Measurements from ENCODE around the gene PPIB.
"Not testable (repeated sequence)": the region's sequence is repeated elsewhere in the genome, so short reads cannot be mapped to it uniquely, and the experiment has no call there.

The PPIB gene

DNA sequence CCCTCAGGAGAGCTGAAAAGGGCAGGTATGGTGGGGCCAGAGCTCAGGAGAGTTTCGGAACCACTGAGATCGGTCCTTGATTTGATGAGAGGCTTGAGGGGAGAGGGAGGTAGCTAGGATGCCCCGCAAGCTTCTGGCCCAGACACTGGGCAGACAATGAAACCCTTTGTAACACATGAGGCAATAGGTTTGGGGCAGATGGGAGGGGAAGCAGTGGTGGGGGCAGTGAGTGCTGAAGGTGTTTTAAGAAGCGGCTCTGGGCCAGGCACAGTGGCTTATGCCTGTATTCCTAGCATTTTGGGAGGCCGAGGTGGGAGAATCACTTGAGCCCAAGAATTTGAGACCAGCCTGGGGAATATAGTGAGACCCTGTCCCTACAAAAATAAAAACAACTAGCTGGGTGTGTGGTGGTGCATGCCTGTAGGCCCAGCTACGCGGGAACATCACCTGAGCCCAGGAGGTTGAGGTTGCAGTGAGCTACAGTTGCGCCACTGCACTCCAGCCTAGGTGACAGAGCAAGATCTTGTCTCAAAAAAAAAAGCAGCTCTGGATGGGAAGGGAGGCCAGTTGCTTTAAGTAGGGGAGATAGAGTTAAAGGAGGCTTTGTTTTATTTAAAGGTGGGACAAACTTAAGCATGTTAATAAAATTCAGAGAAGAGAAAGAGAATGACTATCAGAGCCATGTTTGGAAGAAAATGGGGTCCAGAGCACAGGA lies 20.9 kb downstream of the PPIB start:
- no peak for DNase-seq (ENCODE audit: extremely low read depth in 1 of 2, low read depth in 1 of 2)

- DNase-seq (ENCODE audit: extremely low read depth in 1 of 2, low read depth in 1 of 2), result no peak
These were observed 24.4 kb downstream of the PPIB start for GRCh38 chr15:64138331-64138941.

DNA sequence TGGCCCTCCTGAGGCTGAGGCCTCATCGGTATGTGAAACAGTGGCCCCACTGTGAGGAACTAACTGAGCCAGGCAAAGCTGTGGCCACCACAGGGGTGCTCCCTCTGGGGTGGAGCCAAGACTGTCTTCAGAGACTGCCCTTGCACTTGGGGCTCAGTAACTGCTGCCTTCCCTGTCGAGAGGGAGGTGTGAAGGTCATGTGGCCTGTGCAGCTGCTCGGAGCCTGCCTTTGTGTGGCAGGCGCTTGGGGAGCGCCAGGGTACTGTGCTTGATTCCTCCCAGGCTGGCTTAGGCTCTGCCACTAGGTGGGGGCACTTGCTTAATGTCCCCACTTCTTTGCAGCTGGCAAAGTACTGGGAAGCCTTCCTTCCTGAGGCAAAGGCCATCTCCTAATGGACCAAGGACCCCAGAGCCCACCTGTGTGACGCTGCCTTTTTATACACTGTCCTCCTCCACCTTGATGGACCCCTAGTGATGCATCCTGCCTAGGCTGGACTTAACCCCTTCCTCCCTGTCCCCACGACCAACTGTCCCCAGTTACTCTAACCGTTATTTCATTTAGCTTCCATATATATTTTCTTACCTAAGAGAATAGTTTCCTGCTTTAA lies 25.5 kb downstream of the PPIB start:
- DNase-seq (ENCODE audit: extremely low read depth in 1 of 2, low read depth in 1 of 2), result no peak

- DNase-seq (ENCODE audit: extremely low read depth in 1 of 2, low read depth in 1 of 2), result no peak
These were observed 26.5 kb downstream of the PPIB start for GRCh38 chr15:64136347-64136746.

DNA sequence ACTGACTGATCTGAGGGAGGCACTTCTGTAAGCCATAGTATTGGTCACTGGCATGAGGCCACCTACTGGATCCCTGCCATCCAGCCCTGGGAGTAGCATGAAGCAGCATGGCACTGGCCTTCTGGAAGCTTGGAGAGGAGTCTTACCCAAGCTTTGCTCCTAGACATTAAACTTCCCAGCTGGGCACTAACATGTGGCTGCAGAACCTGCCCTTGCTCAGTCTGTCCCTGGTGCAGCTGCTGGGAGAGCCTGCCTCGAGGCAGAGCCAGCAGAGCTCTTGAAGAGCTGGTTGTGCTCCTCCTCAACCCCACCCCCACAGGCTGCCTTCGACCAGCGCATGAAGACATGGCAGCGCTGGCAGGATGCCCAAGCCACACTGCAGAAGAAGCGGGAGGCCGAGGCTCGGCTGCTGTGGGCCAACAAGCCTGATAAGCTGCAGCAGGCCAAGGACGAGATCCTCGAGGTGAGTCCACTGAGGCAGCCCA lies 28.4 kb downstream of the PPIB start:
- DNase-seq (ENCODE audit: extremely low read depth in 1 of 2, low read depth in 1 of 2), result no peak

GRCh38 chr15:64133623-64134344 lies 29.0 kb downstream of the PPIB start:
- no peak for DNase-seq (ENCODE audit: extremely low read depth in 1 of 2, low read depth in 1 of 2)

DNA sequence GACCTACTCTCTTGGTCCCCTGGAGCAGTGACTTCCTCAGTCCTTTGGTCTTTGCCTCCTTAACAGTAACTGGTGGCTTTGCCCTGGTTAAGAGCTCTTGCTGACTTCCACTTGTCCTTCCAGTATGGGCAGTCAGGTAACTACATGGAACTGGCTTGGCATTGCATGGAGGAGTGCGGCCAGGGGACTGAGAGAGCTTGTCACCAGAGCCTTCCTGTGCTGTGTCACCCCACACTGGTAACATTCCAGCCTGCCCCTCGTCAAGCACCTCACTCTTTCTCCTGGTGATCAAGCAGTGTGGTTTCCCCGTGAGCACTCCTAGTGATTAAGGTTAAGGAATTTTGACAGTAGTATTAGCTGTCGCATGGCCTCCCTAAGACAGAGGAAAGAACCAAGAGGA lies 30.6 kb downstream of the PPIB start:
- DNase-seq (ENCODE audit: extremely low read depth in 1 of 2, low read depth in 1 of 2), result no peak

- DNase-seq (ENCODE audit: extremely low read depth in 1 of 2, low read depth in 1 of 2), result no peak
These were observed 31.3 kb downstream of the PPIB start for GRCh38 chr15:64131547-64131946.

DNA sequence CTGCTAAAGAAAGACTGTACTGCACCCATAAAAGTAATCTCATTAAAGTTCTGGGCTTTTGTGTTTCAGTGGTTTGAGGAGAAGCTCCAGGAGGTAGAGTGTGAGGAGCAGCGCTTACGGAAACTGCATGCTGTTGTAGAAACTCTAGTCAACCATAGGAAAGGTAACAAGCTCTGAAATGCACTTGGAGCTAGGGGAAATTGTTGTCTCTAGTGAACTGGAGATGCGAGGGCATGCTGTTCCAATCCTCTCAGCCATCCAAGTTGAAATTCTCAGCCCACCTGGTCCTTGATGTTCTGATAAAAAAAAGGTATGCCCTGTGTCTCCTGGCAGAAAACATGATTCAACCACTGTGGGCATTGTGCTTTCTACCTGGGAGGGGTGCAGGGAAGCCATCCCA lies 32.7 kb downstream of the PPIB start:
- DNase-seq (ENCODE audit: extremely low read depth in 1 of 2, low read depth in 1 of 2), result no peak

DNA sequence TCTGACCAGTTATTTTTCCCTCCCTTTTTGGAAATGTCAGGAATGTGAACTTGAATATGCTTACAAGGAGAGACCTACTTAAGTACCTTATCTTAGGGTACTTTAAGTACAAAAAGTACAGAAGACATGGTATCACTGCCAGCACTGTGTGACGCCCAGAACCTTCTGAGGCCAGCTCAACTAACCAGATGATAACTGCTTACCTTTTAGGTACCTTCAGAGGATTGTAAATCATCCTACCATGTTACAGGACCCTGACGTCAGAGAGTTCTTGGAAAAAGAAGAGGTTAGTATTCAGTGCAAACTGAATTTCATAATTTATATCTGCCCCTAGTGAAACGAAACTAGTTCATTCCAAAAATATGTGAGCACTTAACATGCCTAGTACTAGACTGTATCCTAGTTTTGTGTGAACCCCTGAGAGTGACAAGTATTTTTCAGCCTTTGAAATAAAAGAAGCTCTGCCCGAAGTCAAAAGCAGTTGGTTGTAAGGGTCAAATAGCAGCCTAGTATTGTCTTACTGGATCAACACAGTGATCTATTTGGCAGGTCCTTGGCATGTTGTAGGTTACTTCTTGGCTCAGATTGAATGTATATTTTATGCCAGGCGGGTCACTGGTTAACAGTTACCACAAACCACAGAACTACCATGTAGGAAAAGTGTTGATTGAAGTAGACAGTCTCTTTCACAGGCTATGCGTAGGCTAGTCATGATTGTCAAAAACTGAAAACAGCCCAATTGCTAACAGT lies 35.1 kb downstream of the PPIB start:
- no peak for DNase-seq (ENCODE audit: extremely low read depth in 1 of 2, low read depth in 1 of 2)

DNA sequence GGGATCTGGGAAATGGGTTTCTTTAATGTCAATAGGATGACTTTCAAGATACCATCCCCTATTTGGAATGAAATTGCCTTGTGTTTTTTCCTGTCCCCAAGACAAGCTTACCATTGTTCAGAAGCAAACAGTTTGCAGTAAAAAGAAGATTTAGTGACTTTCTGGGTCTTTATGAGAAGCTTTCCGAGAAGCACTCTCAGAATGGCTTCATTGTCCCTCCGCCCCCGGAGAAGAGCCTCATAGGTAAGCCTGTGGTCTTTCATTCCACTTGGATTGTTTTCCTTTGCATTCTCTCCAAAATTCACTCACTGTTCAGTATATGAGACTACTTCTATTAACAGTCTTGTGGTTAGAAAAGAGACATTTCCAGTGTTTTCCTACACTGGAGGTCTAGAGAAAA lies 36.8 kb downstream of the PPIB start:
- DNase-seq (ENCODE audit: extremely low read depth in 1 of 2, low read depth in 1 of 2), result no peak

- no peak for DNase-seq (ENCODE audit: extremely low read depth in 1 of 2, low read depth in 1 of 2)
These were observed 39.9 kb downstream of the PPIB start for GRCh38 chr15:64122936-64123351.

GRCh38 chr15:64122444-64122843 lies 40.4 kb downstream of the PPIB start:
- DNase-seq (ENCODE audit: extremely low read depth in 1 of 2, low read depth in 1 of 2), result no peak

DNA sequence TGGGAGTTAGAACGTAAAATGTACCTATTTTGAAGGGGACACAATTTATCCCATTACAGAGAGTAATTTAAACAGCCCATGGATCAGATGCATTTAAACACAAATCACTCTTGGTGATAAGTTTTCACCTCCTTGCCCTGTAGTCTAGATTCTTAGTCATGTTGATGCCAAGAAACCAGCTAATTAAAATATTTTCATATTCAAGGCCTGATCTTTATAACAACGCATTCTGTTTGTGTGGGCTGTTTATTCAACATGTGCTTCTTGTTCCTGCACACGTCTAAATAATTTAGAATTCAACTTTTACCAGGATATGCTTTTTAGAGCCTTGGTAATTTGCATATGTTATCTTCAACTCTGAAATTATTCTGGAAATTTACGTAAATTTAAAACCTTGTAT lies 41.2 kb downstream of the PPIB start:
- no peak for DNase-seq (ENCODE audit: extremely low read depth in 1 of 2, low read depth in 1 of 2)

- DNase-seq (ENCODE audit: extremely low read depth in 1 of 2, low read depth in 1 of 2), result not testable (repeated sequence)
These were observed 42.5 kb downstream of the PPIB start for GRCh38 chr15:64120322-64120721.

DNA sequence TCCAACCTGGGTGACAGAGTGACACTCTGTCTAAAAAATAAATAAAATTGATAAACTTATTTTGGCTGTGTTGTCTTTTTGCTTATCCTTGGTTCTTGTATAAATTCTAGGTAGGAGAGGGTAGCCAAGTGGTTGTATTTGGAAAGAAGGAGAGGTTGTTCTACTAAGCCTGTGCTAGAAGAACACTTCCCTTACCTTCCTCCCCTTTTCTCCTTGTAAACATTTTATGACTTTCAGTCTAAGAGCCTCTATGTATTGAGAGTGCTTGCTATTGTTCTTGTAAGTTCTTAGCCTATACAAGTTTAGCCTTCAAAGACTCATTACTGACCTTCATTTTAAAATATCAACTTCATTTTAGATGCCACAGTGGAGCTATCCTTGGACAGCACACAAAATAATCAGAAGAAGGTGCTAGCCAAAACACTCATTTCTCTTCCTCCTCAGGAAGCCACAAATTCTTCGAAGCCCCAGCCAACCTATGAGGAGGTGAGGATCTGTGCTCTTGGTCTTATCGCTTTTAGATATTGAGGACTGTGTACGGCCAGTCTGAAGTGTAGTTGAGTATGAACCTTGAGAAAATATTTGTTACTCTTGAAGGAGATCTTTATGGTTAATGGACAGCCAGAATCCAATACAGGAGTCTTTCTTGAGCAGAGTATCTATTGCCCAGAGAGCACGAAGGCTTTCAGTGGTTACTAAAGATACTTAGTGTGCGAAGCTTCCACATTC lies 44.9 kb downstream of the PPIB start:
- no peak for DNase-seq (ENCODE audit: extremely low read depth in 1 of 2, low read depth in 1 of 2)

- no peak for DNase-seq (ENCODE audit: extremely low read depth in 1 of 2, low read depth in 1 of 2)
These were observed 49.9 kb downstream of the PPIB start for GRCh38 chr15:64112904-64113303.

- no peak for DNase-seq (ENCODE audit: extremely low read depth in 1 of 2, low read depth in 1 of 2)
These were observed 50.6 kb downstream of the PPIB start for GRCh38 chr15:64112073-64112772.

- DNase-seq (ENCODE audit: extremely low read depth in 1 of 2, low read depth in 1 of 2), result no peak
These were observed 51.2 kb downstream of the PPIB start for GRCh38 chr15:64111679-64112050.
